ENCODE results near the gene ANKS3.

The ANKS3 gene

DNA sequence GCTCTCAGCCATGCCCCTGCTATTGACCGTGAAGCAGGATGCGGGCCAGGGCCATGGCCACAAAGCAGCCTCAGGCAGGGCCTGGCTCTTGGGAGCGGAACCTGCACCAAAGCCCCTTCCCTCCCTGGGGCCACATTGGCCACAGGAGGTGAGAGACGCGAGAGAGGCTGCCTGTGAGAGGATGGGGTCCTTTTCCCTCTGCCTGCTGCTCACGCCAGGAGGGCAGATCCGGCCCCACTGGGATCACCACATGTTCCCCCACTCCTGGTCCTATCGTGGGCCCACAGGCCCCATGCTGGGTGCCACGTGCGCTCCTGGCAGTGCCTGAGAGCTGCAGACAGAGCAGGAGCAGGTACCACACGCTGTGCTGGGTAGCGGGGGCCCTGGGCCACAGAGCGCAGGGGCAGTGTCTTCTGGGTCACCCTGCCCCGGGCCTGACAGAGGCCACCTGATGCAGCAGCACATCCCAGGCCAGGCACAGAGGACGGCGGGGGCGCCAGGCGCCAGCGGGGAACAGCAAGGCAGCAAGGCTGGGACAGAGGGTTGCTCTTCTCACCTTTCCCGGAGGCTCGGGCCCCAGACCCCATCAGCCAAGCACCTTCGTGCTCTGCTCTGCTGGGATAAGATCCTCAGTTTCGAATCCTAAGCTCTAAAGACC is 49.9 kb downstream of the ANKS3 start:
- no peak for DNase-seq (ENCODE audit: low read depth)

DNA sequence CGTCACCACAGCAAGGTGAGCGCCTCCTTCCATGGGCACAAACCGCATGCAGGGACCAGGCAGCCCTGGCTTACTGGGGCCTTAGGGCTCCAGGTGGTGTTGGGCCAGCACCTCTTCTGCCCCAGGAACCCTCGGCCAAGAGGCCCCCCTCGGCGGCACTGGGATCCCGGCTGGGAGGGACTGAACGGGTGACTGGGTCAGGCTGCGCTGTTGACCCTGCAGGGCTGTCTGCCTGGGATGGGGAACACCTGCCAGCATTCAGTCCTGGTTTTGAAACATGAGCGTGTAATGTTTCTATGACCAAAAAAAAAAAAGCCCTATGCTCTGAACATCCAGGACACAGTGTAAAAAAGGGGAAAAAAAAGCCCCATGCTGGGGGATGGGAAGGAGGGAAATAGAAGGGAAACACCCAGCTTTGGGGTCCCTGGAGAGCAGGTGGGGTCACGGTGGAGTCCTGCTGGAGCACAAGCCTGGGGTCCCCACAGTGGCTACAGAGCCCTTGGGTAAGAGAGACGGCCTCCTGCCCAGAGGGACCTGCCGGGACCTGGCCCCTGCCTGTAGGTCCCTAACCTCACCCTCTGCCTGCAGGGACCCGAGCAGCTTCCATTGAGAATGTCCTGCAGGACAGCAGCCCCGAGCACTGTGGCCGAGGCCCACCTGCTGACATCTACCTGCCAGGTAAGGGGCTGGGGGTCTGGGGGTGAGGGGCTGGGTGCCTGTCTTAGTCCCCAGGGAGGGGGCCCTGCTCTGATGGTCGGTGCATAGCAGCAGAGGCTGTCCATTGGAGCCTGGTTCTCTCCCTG is 50.6 kb downstream of the ANKS3 start:
- no peak for DNase-seq (ENCODE audit: low read depth)

DNA sequence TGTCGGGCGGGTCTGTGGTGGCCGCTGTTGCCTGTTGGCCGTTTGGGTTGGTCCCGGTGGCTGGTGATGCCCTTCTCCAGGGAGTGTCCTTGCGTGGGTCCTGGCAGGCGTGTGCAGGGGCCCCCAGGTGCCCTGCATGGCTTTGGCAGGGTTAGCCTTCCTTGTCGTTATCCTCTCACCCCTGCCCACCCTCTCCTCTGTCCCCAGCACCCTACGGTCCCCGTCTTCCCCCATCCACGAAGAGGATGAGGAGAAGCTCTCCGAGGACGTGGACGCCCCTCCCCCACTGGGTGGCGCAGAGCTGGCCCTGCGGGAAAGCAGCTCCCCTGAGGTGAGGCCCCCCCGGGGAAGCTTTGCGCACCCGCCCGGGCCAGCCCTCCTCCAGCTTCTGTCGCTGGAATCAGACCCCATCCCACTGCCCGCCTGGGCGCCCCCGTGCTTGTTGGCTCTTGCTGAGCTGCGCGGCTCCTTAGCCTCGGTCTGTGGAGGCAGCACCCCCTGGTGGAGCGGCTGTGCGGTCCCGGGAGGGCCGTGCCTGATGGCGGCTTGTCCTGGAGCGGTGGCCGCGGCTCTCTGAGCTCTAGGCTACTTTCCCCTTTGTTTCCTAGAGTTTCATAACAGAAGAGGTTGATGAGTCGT is 51.3 kb downstream of the ANKS3 start:
- no peak for DNase-seq (ENCODE audit: low read depth)

DNA sequence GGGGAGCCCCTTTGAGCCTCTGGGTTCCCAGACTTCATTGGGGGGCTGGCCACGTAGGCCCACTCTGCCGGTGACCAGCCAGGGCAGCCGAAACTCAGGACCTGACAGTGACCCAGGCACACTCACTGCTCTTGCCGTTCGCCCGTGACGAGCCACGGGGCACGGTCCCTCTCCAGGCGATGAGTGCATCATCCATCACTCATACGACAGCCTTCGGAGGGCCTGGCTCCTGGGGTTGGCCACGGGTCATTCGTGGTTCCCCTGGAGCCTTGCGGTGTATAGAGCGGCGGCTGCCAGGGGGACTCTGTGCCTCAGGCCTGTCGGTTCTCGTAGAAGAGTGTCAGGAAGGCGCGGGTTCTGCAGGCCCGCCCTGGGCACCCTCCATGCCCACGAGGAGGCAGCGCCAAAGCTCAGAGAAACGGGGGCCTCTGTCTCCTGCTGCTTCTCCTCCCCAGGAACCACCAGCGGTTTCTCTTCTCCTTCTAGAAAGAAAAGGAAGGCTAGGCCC is 51.9 kb downstream of the ANKS3 start:
- no peak for DNase-seq (ENCODE audit: low read depth)

DNA sequence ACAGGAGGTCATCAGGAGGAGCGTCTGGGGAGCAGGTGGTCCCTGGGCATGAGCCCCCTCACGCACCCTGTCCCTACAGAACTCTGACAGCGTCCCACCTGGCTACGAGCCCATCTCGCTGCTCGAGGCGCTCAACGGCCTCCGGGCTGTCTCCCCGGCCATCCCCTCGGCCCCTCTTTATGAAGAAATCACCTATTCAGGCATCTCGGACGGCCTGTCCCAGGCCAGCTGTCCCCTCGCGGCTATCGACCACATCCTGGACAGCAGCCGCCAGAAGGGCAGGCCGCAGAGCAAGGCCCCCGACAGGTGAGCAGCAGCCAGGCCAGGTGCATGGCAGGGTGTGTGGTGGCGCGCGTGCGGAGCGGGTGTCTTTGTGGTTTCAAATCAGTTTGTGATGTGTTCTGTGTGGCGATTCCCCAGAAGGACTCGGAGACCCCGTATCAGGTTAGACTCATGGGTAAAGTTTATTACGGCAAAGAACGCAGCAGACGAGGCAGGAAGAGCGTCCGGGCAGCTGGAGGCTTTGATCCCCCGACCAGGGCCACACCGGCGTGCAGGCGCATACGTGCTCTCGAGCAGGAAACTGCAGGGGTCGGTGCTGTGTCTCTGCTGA is 52.5 kb downstream of the ANKS3 start:
- DNase-seq (ENCODE audit: low read depth) = no peak

DNA sequence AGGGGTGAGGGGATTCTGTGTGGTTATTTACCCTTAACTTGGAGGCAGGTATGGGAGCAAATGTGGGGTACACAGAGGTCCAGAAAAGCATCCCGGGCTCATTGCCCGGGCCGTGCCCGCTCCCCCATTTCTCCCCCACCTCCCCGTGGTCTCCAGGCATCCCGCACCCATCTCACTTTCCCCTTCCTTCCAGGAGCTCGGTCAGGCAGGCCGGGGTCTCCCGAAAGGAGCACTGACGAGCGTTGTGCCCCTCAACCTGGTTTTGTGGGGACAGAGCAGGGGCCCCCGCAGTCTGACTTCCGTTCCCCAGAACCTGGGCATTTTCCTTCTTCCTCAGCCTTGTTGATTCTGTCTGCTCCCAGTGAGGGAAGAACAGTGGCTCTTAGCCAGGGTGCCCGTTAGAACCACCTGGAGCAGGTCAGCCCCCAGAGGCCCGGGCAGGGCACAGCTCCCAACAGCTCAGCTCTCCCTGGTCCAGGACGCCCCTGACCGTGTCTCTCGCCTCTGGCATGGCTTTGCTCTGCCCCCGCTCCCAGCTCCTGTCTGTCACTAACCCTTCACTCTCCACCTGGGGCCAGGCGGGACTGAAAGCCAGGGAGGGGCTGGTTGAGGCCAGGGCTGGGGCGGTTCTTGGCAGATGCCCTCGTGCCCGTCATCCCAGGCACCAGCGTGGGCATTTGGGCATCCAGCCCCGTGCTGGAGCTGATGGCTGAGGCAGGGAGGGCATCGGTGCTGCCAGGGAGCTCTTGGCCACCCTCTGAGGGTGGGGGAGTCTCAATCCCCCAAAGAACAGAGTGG is 53.2 kb downstream of the ANKS3 start:
- no peak for DNase-seq (ENCODE audit: low read depth)

DNA sequence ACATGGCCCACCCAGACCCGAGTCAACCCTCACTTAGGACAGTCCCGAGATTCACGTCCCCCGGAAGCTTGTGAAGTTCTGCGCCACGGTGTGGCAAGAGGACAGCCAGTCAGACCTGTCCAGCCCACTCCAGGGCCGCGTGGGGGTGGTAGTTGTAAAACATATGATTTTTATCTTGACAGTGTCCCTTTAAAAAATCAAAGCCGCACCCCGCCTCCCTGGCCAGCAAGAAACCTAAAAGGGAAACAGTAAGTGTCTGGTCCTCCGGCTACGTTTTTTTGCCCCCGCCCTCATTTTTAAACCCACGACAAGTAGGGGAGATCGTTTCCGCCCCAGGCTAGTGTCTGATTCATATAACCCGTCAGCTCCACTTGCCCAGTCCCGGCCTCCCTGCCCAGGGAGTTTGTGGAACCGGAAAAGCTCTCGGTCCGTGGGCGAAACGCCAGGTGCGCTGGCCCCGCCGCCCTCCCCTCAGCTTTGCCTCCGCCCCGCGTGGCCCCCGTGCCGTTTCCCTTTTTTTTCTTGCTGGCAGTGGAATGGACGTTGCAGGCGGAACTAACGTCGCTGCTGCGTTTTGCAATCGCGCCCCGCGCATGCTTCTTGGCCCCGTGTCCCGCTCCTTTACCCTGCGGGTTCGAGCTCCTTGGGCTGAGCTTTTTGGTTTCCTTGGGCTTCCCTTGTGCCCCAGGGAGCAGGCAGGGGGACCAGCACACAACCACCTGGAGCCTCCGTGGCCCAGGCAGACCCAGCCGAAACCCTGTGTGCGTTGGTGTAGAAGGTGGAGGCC is 54.0 kb downstream of the ANKS3 start:
- no peak for DNase-seq (ENCODE audit: low read depth)

DNA sequence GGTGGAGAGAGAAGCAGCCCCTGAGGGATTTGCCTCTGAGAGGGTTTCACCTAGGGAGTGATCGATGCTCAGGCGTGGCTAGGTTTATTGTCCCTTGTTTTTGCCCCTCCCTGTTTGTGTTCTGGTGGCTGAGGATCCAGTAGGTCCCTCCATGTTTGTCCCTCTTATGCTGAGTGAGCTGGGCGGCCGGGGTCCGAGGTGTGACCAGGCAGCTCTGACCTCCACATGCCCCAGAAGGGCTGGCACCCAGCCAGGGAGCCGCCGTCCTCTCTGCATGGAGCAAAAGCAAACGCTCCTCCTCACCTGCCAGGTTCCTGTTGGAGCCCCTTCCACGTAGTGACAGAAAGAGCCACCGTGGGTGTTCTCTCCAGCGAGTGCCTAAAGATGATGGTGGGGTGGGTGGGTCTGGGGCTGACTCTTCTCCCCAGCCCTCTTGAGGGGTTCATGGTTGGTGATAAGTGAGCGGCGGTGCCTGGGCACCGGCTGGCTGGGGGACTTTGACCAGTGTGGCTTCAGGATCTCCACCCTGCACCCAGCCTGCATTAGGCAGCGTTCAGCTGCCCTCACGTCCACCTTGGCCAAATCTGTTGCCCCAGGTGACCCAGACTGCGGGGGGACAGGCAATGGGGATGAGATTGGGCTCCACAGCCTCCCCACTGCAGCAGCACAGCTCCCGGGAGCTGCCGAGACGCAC is 54.8 kb downstream of the ANKS3 start:
- no peak for DNase-seq (ENCODE audit: low read depth)

DNA sequence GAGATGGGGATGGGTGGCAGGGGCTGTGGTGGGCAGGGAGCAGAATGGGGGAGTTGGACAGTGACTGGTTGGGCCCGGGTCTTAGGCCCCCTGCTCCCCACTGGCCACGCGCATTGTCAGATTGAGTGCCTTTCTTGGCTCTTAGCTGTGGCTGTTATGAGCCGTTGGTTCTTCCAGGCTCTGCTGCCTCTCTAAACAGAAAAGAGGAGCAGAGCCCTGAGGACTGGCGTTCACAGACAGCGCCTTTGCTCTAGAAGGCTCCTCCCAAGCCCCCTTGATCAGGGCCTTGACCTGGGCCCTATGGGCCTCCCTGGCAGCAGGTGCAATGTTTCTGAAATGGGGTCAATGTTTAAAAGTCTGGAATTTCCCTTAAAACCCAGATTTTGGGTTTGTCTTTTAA is 55.5 kb downstream of the ANKS3 start:
- DNase-seq (ENCODE audit: low read depth) = no peak

DNA sequence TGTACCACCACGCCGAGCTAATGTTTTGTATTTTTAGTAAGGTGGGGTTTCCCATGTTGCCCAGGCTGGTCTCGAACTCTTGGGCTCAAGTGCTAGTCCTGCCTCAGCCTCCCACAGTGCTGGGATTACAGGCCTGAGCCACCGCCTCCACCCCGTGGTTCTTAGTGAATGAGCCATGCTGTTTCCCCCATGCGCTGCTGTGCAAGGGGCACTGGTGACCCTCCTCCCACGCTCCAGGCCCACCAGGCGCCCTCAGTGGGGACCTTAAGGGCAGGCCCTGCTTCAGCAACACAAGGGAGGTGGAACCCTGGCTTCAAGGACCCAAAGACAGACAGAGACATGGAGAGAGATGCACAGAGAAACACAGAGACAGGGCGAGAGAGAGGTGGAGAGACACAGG is 56.1 kb downstream of the ANKS3 start:
- DNase-seq (ENCODE audit: low read depth) = no peak

DNA sequence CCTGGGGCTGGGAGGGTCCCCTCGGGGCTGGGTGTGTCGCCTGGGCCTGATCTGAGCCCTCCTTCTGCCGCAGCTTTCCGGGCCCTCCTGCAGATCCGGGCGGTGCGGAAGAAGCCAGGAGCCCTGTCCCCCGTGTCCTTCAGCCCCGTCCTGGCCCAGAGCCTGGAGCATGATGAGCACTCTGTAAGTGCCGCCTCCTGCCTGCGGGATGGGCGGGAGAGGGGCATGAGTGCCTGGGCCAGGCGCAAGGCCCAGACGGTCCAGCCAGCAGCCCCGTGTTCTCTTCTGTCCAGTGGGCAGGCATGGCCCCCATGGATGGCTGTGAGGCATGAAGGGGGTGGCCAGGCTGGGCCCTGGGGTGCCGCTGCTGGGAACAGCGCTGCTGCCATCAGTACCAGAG is 56.7 kb downstream of the ANKS3 start:
- no peak for DNase-seq (ENCODE audit: low read depth)

DNA sequence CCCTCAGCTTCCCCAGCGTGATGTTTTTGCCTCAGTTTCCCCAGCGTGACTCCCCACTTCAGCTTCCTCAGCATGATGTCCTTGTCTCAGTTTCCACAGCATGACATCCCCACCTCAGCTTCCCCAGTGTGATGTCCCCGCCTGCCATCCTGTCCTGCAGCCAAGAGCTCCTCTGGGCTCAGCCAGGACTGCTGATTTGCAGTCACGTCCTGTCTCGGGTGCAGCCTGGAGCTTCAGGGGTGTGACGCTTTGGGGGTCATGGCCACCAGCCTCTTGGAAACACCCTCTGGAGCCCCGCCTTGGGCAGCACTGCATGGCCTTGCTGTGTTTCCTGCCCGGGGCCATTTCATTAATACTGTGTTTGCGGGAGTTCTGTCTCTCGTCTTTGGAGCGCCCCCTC is 57.2 kb downstream of the ANKS3 start:
- no peak for DNase-seq (ENCODE audit: low read depth)

DNA sequence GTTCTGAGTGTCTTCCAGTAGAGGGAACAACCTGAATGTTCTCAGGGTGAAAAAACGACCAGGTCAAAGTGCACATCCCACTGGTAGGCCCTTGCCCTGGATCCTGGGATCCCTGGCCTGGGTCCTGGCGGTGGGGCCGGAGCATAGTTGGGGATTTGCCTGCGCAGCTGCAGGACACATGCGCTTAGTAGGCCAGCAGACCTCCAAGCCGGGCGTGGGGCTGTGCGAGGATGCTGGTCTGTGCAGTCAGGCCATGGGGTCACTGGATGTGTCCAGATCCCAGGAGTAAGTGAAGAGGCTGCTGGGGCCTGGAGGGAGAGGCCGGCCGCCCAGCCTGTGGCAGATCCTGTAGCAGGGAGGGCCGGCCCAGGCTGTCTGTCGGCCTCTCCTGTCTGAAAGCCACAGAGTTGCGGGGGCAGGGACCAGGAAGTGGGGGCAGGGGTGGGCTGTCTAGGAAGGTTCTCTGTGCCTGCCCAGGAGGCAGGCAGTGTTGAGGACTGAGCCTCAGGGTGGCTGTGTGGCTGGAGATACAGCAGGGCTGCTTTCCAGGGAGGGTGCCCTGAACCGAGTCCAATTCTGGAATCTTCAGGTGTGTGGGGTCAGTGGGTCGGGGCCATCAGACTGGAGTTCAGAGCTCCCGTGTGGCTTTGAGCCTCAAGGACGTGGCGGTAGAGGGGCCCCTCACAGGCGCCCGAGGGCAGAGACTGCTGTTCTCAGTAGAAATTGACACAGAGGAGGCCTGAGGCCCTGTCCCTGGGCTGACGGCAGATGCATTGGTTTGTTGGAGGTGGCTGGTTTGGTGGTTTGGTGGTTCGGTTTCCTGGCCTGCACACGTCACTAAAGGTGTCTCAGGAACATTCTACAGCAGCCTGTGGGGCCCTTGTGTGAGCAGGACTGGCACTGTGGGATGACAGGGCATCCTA is 57.9 kb downstream of the ANKS3 start:
- DNase-seq (ENCODE audit: low read depth) = no peak

DNA sequence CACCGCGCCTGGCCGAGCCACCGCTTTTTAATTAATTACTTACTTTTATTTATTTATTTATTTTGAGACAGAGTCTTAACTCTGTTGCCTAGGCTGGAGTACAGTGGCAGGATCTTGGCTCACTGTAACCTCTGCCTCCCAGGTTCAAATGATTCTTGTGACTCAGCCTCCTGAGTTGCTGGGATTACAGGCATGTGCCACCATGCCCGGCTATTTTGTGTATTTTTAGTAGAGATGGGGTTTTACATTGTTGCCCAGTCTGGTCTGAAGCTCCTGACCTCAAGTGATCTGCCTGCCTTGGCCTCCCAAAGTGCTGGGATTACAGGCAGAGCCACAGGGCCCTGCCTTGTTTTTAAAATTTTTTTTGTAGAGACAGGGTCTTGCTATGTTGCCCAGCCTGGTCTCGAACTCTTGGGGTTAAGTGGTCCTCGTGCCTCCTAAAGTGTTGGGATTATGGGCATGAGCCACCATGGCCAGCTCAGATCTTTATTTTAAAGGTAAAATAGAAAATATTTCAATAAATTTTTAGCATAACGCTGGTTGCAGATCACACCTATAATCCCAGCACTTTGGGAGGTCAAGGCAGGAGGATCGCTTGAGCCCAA is 59.0 kb downstream of the ANKS3 start:
- DNase-seq (ENCODE audit: low read depth) = no peak

DNA sequence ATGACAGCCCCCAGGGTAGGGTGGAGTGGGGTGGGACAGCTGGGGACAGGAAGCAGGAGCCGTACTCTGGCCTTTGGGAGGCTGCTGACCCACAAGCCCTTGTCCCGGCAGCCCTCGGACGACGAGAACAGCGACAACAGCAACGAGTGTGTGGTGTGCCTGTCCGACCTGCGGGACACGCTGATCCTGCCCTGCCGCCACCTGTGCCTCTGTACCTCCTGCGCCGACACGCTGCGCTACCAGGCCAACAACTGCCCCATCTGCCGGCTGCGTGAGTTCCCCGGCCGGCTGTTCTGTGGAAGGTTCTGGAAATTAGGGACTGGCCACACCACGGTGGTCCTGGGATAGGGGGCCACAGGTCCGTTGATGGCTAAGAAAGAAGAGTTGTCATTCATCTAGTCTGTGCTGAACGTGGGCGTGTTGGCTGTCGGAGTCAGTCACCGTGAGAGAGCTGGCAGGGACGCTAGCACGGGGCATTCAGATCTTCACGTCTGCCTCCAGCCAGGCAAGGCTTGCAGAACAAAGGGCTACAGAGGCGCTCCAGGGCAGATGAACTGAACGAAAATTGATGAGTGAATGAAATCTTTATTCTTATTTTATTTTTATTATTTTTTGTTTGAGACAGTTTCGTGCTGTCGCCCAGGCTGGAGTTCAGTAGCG is 60.6 kb downstream of the ANKS3 start:
- no peak for DNase-seq (ENCODE audit: low read depth)

DNA sequence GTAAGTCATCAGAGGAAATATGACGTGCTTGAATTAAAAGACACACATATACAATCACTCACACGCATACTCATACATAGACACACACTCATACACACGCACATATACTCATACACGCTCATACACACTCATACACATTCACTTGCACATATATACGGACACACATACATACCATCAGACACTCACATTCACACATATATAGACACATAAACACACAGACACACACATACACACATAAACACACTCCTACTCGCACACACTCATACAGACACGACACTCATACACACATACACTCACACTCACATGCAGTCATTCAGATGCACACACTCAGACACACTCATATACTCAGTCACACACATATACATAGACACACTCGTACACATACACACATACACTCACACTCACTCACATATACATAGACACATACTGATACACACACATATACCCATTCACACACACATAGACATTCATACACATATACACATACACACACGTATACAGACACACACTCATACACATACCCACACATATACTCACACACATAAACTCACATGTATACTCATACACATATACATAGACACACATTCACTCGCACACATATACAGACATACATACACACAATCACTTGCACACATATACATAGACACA is 65.6 kb downstream of the ANKS3 start:
- DNase-seq (ENCODE audit: low read depth) = no peak

DNA sequence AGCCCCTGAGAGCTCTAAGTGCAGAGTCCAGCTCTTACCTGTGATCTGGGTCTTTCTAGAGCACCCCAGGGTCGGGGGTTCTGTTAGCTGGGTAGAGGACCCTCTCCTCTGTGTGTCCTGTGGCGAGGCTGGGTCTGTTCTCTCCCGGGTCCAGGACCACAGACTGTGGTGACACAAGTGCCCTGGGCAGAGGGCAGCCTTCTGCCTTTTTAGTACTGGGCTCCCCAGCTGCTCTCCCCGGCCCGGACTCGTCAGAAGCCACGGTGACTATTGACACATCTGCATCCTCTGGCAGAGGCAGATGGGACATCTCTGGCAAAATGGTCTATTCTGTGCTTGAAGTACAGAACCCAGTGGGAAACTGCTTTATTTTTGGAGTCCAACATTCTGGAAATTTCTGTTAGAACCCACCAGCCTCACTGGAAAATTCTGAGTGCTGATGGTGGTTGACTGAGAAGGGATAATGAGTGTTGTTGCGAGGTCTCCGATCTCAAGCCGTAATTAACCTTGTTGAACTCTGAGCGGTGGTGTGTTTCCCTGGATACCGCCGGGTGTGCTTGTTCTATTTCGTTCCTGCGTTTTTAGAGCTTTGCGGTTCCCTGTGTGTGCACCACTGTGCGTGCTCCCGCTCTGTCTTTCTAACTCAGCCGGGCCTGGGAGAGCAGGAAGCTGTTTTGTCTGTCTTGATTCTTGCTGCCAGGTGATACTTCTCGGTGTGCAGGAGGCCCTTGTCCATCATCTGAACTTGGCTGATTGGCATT is 66.7 kb downstream of the ANKS3 start:
- DNase-seq (ENCODE audit: low read depth) = no peak
